GM18519 (cell line): ENCODE data around the gene PCSK6.

Experiments used
- ATAC-seq: cut with Tn5 transposase; IDR thresholded peaks from one replicate; pipeline ENCODE4 v1.9.1; 2021; ENCODE audit warnings: mild to moderate bottlenecking, moderate library complexity; ENCODE audit not compliant: unreplicated experiment, low FRiP score

PCSK6 gene

GRCh38 chr15:101322016-101322695 lies 167.4 kb downstream of the PCSK6 start:
- ATAC-seq = no peak

GRCh38 chr15:101320501-101321052 lies 168.9 kb downstream of the PCSK6 start:
- no peak for ATAC-seq

- ATAC-seq = no peak
Measured at GRCh38 chr15:101318839-101319238, 170.7 kb downstream of the PCSK6 start.

- ATAC-seq = no peak
Measured at GRCh38 chr15:101318147-101318819, 171.2 kb downstream of the PCSK6 start.

- ATAC-seq = no peak
Measured at GRCh38 chr15:101317336-101317872, 172.1 kb downstream of the PCSK6 start.

GRCh38 chr15:101316529-101316928 lies 173.0 kb downstream of the PCSK6 start:
- no peak for ATAC-seq

- ATAC-seq = no peak
Measured at GRCh38 chr15:101315736-101316135, 173.8 kb downstream of the PCSK6 start.

- no peak for ATAC-seq
Measured at GRCh38 chr15:101314336-101315125, 175.0 kb downstream of the PCSK6 start.

- ATAC-seq = no peak
Measured at GRCh38 chr15:101313041-101313761, 176.3 kb downstream of the PCSK6 start.

GRCh38 chr15:101310508-101310907 lies 179.0 kb downstream of the PCSK6 start:
- ATAC-seq = no peak

- no peak for ATAC-seq
Measured at GRCh38 chr15:101310161-101310480, 179.4 kb downstream of the PCSK6 start.

- ATAC-seq = no peak
Measured at GRCh38 chr15:101309436-101310160, 179.9 kb downstream of the PCSK6 start.

GRCh38 chr15:101308604-101309435 lies 180.7 kb downstream of the PCSK6 start:
- no peak for ATAC-seq

GRCh38 chr15:101307897-101308603 lies 181.5 kb downstream of the PCSK6 start:
- no peak for ATAC-seq

- ATAC-seq = no peak
Measured at GRCh38 chr15:101307048-101307896, 182.2 kb downstream of the PCSK6 start.

- ATAC-seq = no peak
Measured at GRCh38 chr15:101306341-101307047, 183.0 kb downstream of the PCSK6 start.

GRCh38 chr15:101305820-101306255 lies 183.7 kb downstream of the PCSK6 start:
- no peak for ATAC-seq
